Left lung (tissue), 10 donors: ENCODE measurements around the gene OCA2. TPM values are rescaled to one million over a fixed set of nuclear protein-coding genes. Genes with fewer than 3 reads are reported as not detected.

Source experiments
- ATAC-seq: fragments of 200-7000 bp; cut with Tn5 transposase; one replicate; pipeline ENCODE4 v1.9.1; 2020; ENCODE audit warnings: moderate library complexity
- DNase-seq, 4 donors: peaks; one replicate each; pipeline ENCODE4 v3.0.0-alpha.2; 2013 to 2020
- H3K27ac ChIP-seq, 2 donors: fragments of 200-600 bp; sonication (generic) in 1 of 2; one replicate each; pipeline versions ENCODE4 v1.5.0 to v1.8.0; 2020 to 2021
- H3K27me3 ChIP-seq, 2 donors: fragments of 200-600 bp; sonication (generic) in 1 of 2; one replicate each; pipeline versions ENCODE4 v1.5.0 to v1.8.0; 2020 to 2021
- H3K36me3 ChIP-seq, 2 donors: fragments of 200-600 bp; sonication (generic) in 1 of 2; one replicate each; pipeline versions ENCODE4 v1.5.0 to v1.8.0; 2020 to 2021
- H3K4me1 ChIP-seq, 2 donors: fragments of 200-600 bp; one replicate each; pipeline ENCODE4 v1.8.0; 2021
- H3K4me3 ChIP-seq, 2 donors: fragments of 200-600 bp; sonication (generic) in 1 of 2; one replicate each; pipeline versions ENCODE4 v1.5.0 to v1.8.0; 2020 to 2021; ENCODE audit warnings: mild to moderate bottlenecking in 1 of 2
- H3K9me3 ChIP-seq, 2 donors: fragments of 200-600 bp; sonication (generic) in 1 of 2; one replicate each; pipeline versions ENCODE4 v1.5.0 to v1.8.0; 2020 to 2021
- CTCF ChIP-seq, 2 donors: fragments of 200-600 bp; sonication (generic) in 1 of 2; IDR thresholded peaks; one replicate each; pipeline versions ENCODE4 v1.5.0 to v1.8.0; 2021; ENCODE audit warnings: antibody characterized with exemption in 2 of 2
- intact Hi-C, 2 donors: fragments of 100-400 bp; cut with DNase I; formaldehyde crosslinking; loops; one replicate each; pipeline versions ENCODE4 v1.11.2 to v1.14.2; 2022
- polyA plus RNA-seq, 6 donors: library from polyadenylated mRNA; unstranded; fragments of 120-200 nt; gene quantifications; one replicate each; pipeline ENCODE4 v1.2.1, GENCODE V29; 2013; ENCODE audit not compliant: insufficient read length in 6 of 6
- total RNA-seq, 2 donors: library from RNA; stranded (reverse); fragmentation: NEBNext Ultra II Directional; extraction: Animal tissue kit (Norgen Biotek cat#: 25700); gene quantifications; one replicate each; pipeline ENCODE4 v1.2.1, GENCODE V29; 2021
- donor health status: DM: no; HTN: yes; CAD: no.
- donor health status: DM: no; HTN: no; CAD: no.

OCA2 gene
- total and polyA plus RNA-seq, 8 donors, result 0.81 to 21.7 (median 13.2) TPM

GRCh38 chr15:28118531-28118930 is 19.4 kb upstream of the OCA2 start:
- H3K36me3 ChIP-seq, result peaks cover 0 to 95% of the 10 kb centered on the region in 2 donors
- no peaks in the 10 kb centered on the region for H3K9me3 ChIP-seq
- DNase-seq (no peak), ATAC-seq (no peak)
- intact Hi-C loops, result no loop called here
- no peaks in the 10 kb centered on the region for H3K27me3 ChIP-seq
- H3K4me1 ChIP-seq, result no peaks in the 10 kb centered on the region
- H3K27ac ChIP-seq, result no peak overlapping the region
- no peak for TF ChIP-seq CTCF (IDR thresholded peaks at IDR 0.05)
- no peak overlapping the region for H3K4me3 ChIP-seq

GRCh38 chr15:28118083-28118482 is 19.0 kb upstream of the OCA2 start:
- H3K9me3 ChIP-seq, result no peaks in the 10 kb centered on the region
- H3K27me3 ChIP-seq, result no peaks in the 10 kb centered on the region
- ATAC-seq, result no peak
- H3K27ac ChIP-seq, result no peak overlapping the region
- no peaks in the 10 kb centered on the region for H3K4me1 ChIP-seq
- no peak overlapping the region for H3K4me3 ChIP-seq
- peak in 1 of 4 donors; percentile 51 for DNase-seq
- H3K36me3 ChIP-seq, result peaks cover 0 to 95% of the 10 kb centered on the region in 2 donors
- intact Hi-C loops, result no loop called here
- TF ChIP-seq CTCF (IDR thresholded peaks at IDR 0.05), result no peak

- no peak for TF ChIP-seq CTCF (IDR thresholded peaks at IDR 0.05)
- Histone ChIP-seq H3K27ac (no peak overlapping the region), H3K9me3 (no peaks in the 10 kb centered on the region), H3K27me3 (no peaks in the 10 kb centered on the region), H3K4me1 (no peaks in the 10 kb centered on the region), H3K36me3 (peaks cover 0 to 95% of the 10 kb centered on the region in 2 donors), H3K4me3 (no peak overlapping the region)
- ATAC-seq (no peak), DNase-seq (peak in 1 of 4 donors; percentile 44)
- intact Hi-C loops, result no loop called here
Measured at GRCh38 chr15:28117432-28117990, 18.4 kb upstream of the OCA2 start.

GRCh38 chr15:28116521-28117431 is 17.7 kb upstream of the OCA2 start:
- Histone ChIP-seq H3K27ac (no peak overlapping the region), H3K27me3 (no peaks in the 10 kb centered on the region), H3K4me3 (no peak overlapping the region), H3K9me3 (no peaks in the 10 kb centered on the region), H3K4me1 (no peaks in the 10 kb centered on the region), H3K36me3 (peaks cover 0 to 96% of the 10 kb centered on the region in 2 donors)
- intact Hi-C loops, result no loop called here
- ATAC-seq (no peak), DNase-seq (peak in 1 of 4 donors; percentile 66)
- no peak for TF ChIP-seq CTCF (IDR thresholded peaks at IDR 0.05)

- Histone ChIP-seq H3K27ac (no peak overlapping the region), H3K9me3 (no peaks in the 10 kb centered on the region), H3K4me3 (no peak overlapping the region), H3K4me1 (no peaks in the 10 kb centered on the region), H3K27me3 (no peaks in the 10 kb centered on the region), H3K36me3 (peaks cover 0 to 97% of the 10 kb centered on the region in 2 donors)
- TF ChIP-seq CTCF (IDR thresholded peaks at IDR 0.05), result no peak
- intact Hi-C loops, result no loop called here
- DNase-seq (peak in 1 of 4 donors; percentile 53), ATAC-seq (no peak)
Measured at GRCh38 chr15:28115871-28116270, 16.8 kb upstream of the OCA2 start.
